H1 (cell line): ENCODE measurements around the gene PTPRG. TPM values are rescaled to one million over a fixed set of nuclear protein-coding genes. Genes with fewer than 3 reads are reported as not detected.

Experiments used
- CTCF ChIA-PET: fragments of 300-600 bp; sonication (Branson Sonifier 250); formaldehyde crosslinking; loops from one replicate; lab custom pipeline; 2021; ENCODE audit not compliant: partially characterized antibody; lab: Charles Lee
- POLR2A ChIA-PET: fragments of 300-600 bp; sonication (Branson Sonifier 250); formaldehyde crosslinking; loops from one replicate; lab custom pipeline; 2021; ENCODE audit warnings: inconsistent platforms; ENCODE audit not compliant: partially characterized antibody; lab: Charles Lee
- DNase-seq, 2 experiments: peaks; one replicate each; pipeline versions ENCODE4 v3.0.0 to v3.0.0-alpha.2; 2010 to 2022; ENCODE audit warnings: low spot score in 2 of 2, low read depth in 1 of 2, mixed read lengths in 1 of 2
- FAIRE-seq: peaks from 2 replicates; lab custom pipeline; 2011; peaks lifted over from hg19 to GRCh38; lab: Jason Lieb, UNC
- H2AFZ ChIP-seq: 2 replicates; pipeline ENCODE4 v1.8.1; 2012; ENCODE audit warnings: low read length, inconsistent platforms
- H2AK5ac ChIP-seq: 2 replicates; pipeline ENCODE4 v1.6.1; 2013; ENCODE audit warnings: low read depth, low read length
- H2BK120ac ChIP-seq: replicated peaks from 2 replicates; pipeline ENCODE3; 2013; ENCODE audit warnings: low read depth, low read length, inconsistent platforms
- H2BK12ac ChIP-seq: 2 replicates; pipeline ENCODE4 v1.6.1; 2013; ENCODE audit warnings: low read depth, low read length
- H2BK15ac ChIP-seq: 2 replicates; pipeline ENCODE4 v1.6.1; 2013; ENCODE audit warnings: low read length
- H2BK20ac ChIP-seq: 2 replicates; pipeline ENCODE4 v1.6.1; 2013; ENCODE audit warnings: low read length
- H2BK5ac ChIP-seq: 2 replicates; pipeline ENCODE4 v1.6.1; 2013; ENCODE audit warnings: low read depth, low read length
- H3K14ac ChIP-seq: 2 replicates; pipeline ENCODE4 v1.6.1; 2013; ENCODE audit warnings: inconsistent platforms; ENCODE audit not compliant: insufficient read length
- H3K18ac ChIP-seq: 2 replicates; pipeline ENCODE4 v1.6.1; 2013; ENCODE audit warnings: low read length; ENCODE audit errors: extremely low read depth
- H3K23ac ChIP-seq: 2 replicates; pipeline ENCODE4 v1.6.1; 2013; ENCODE audit warnings: inconsistent platforms; ENCODE audit not compliant: insufficient read length
- H3K23me2 ChIP-seq: 2 replicates; pipeline ENCODE4 v1.6.1; 2013; ENCODE audit warnings: low read depth, low read length
- H3K27ac ChIP-seq: 2 replicates; pipeline ENCODE4 v1.6.1; 2011; ENCODE audit warnings: low read depth, low read length, inconsistent platforms
- H3K27me3 ChIP-seq, 4 experiments: replicated peaks in 1 of 4; 1 replicate in 1 of 4; 2 replicates in 3 of 4; pipeline versions ENCODE4 v1.6.1 to v1.8.1; 2011 to 2013; ENCODE audit warnings: low read length in 3 of 4, mild to moderate bottlenecking in 3 of 4, inconsistent platforms in 2 of 4, mixed read lengths in 2 of 4, moderate library complexity in 1 of 4; ENCODE audit not compliant: control insufficient read depth in 3 of 4, insufficient read depth in 3 of 4; ENCODE audit errors: extremely low read depth in 1 of 4
- H3K36me3 ChIP-seq, 4 experiments: 2 replicates each; pipeline versions ENCODE4 v1.6.1 to v1.8.1; 2011 to 2013; ENCODE audit warnings: mild to moderate bottlenecking in 4 of 4, low read length in 3 of 4, moderate library complexity in 2 of 4, control low read depth in 1 of 4, inconsistent platforms in 1 of 4; ENCODE audit not compliant: insufficient read depth in 4 of 4, control insufficient read depth in 2 of 4
- H3K4ac ChIP-seq: replicated peaks from 2 replicates; pipeline ENCODE3; 2013; ENCODE audit warnings: low read length, low read depth, mixed read lengths, inconsistent platforms; ENCODE audit not compliant: insufficient read length
- H3K4me1 ChIP-seq, 4 experiments: replicated peaks in 1 of 4; 1 replicate in 1 of 4; 2 replicates in 3 of 4; pipeline versions ENCODE4 v1.6.1 to v1.8.1; 2011 to 2013; ENCODE audit warnings: low read length in 3 of 4, inconsistent platforms in 2 of 4, mixed read lengths in 1 of 4; ENCODE audit not compliant: insufficient read depth in 4 of 4, control insufficient read depth in 3 of 4
- H3K4me2 ChIP-seq, 2 experiments: 2 replicates each; pipeline versions ENCODE4 v1.6.1 to v1.8.1; 2011 to 2013; ENCODE audit warnings: low read depth in 2 of 2, low read length in 2 of 2, control low read depth in 1 of 2, inconsistent platforms in 1 of 2, mild to moderate bottlenecking in 1 of 2; ENCODE audit not compliant: insufficient read depth in 1 of 2
- H3K4me3 ChIP-seq, 4 experiments: fragments of 200-600, 300-600 bp in 1 of 4; sonication (generic), shearing (Covaris generic), sonication (Bioruptor Twin) in 1 of 4; 2 replicates each; pipeline versions ENCODE4 v1.5.1 to v1.8.1; 2011 to 2016; ENCODE audit warnings: low read length in 4 of 4, low read depth in 3 of 4, control low read depth in 2 of 4, inconsistent platforms in 2 of 4, mild to moderate bottlenecking in 2 of 4, mixed read lengths in 1 of 4, moderate library complexity in 1 of 4; ENCODE audit not compliant: insufficient read depth in 2 of 4; ENCODE audit errors: extremely low read depth in 1 of 4
- H3K56ac ChIP-seq: replicated peaks from 2 replicates; pipeline ENCODE3; 2013; ENCODE audit warnings: low read depth, mild to moderate bottlenecking, mixed read lengths, low read length, inconsistent platforms; ENCODE audit not compliant: insufficient read length
- H3K79me1 ChIP-seq: 2 replicates; pipeline ENCODE4 v1.6.1; 2013; ENCODE audit warnings: low read depth, low read length, control low read depth
- H3K79me2 ChIP-seq, 2 experiments: 2 replicates each; pipeline versions ENCODE4 v1.6.1 to v1.8.1; 2012 to 2013; ENCODE audit warnings: low read length in 2 of 2, mild to moderate bottlenecking in 2 of 2, inconsistent platforms in 1 of 2; ENCODE audit not compliant: insufficient read depth in 2 of 2, control insufficient read depth in 1 of 2
- H3K9ac ChIP-seq, 4 experiments: replicated peaks in 1 of 4; 1 replicate in 1 of 4; 2 replicates in 3 of 4; pipeline versions ENCODE4 v1.6.1 to v1.8.1; 2011 to 2013; ENCODE audit warnings: low read depth in 3 of 4, low read length in 3 of 4, control low read depth in 2 of 4, mild to moderate bottlenecking in 2 of 4, moderate library complexity in 2 of 4, inconsistent platforms in 1 of 4; ENCODE audit errors: extremely low read depth in 1 of 4
- H3K9me3 ChIP-seq, 2 experiments: 2 replicates each; pipeline versions ENCODE4 v1.6.1 to v1.8.1; 2012 to 2013; ENCODE audit warnings: mild to moderate bottlenecking in 2 of 2, moderate library complexity in 2 of 2, control low read depth in 1 of 2, inconsistent platforms in 1 of 2, low read depth in 1 of 2, low read length in 1 of 2, mixed read lengths in 1 of 2; ENCODE audit not compliant: insufficient read depth in 2 of 2
- H4K20me1 ChIP-seq, 2 experiments: replicated peaks in 1 of 2; 2 replicates each; pipeline versions ENCODE3 to v1.8.1; 2011 to 2013; ENCODE audit warnings: inconsistent platforms in 2 of 2, low read length in 2 of 2, mild to moderate bottlenecking in 1 of 2; ENCODE audit not compliant: insufficient read depth in 2 of 2, control insufficient read depth in 1 of 2
- H4K5ac ChIP-seq: 2 replicates; pipeline ENCODE4 v1.6.1; 2013; ENCODE audit warnings: low read length, low read depth, mixed read lengths, inconsistent platforms; ENCODE audit not compliant: insufficient read length
- H4K8ac ChIP-seq: 2 replicates; pipeline ENCODE4 v1.8.0; 2013; ENCODE audit warnings: mild to moderate bottlenecking, moderate library complexity, low read length, inconsistent platforms; ENCODE audit not compliant: insufficient read depth; ENCODE audit errors: extremely low read depth
- H4K91ac ChIP-seq: replicated peaks from 2 replicates; pipeline ENCODE3; 2013; ENCODE audit warnings: low read length, mixed read lengths, inconsistent platforms; ENCODE audit not compliant: insufficient read length
- WGBS, 2 experiments: shearing (Covaris generic) in 1 of 2; methylation state at CpG; one replicate each; pipeline versions ENCODE4 v1.1.6 to v1.1.7; 2013 to 2015; ENCODE audit warnings: low lambda C conversion rate in 2 of 2, mixed read lengths in 2 of 2, inconsistent platforms in 1 of 2, low coverage in 1 of 2, missing lambda C conversion rate in 1 of 2; ENCODE audit not compliant: insufficient replicate concordance in 2 of 2, insufficient coverage in 1 of 2, insufficient read length in 1 of 2; ENCODE audit errors: extremely low coverage in 1 of 2, missing lambda C conversion rate in 1 of 2; 5-methylcytosine and 5-hydroxymethylcytosine counted together
- polyA plus RNA-seq, 7 experiments: library from polyadenylated mRNA; depleted of rRNA in 3 of 7; stranded (reverse) in 5 of 7; unstranded in 2 of 7; fragments of >200 nt in 5 of 7; fragments of 200-250 nt in 2 of 7; gene quantifications; 1 replicate in 5 of 7; 2 replicates in 1 of 7; 4 replicates in 1 of 7; pipeline versions ENCODE4 v1.2.1 to v1.2.3, GENCODE V29; 2011 to 2013; ENCODE audit warnings: missing spikeins in 2 of 7, mixed read lengths in 2 of 7
- total RNA-seq: library from RNA; stranded (reverse); fragmentation: NEBNext Ultra II Directional; extraction: Animal tissue kit (Norgen Biotek cat#: 25700); gene quantifications from 2 replicates; pipeline ENCODE4 v1.2.1, GENCODE V29; 2021

The PTPRG gene
- total and polyA plus RNA-seq, 2 of the 8 experiments (the other 6 are each of a cell fraction or from before 2014, with no cell fraction given) = 23.3 to 96.2 TPM

DNA sequence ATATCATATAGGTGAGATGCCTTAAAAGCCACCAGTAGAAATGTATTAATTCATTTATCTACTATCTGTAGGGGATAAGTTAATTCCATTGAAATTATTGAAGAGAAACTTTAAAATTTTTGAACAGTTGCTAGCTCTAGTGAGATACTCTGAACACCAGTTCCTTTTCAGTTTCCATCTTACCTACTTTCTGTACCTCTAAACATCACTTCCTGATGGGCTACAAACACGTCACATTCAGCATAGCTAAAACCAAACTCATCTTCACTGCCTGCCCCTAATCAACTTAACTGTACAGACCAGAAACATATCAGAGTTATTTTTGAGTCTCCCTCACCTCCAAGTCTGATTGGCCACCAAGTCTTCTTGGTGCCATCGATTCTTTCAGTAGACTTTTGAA lies 723.1 kb downstream of the PTPRG start:
- ChIA-PET POLR2A (no interaction called here), CTCF (interaction anchor here (1.0 to 1.4 kb wide), 2 partner anchors 11 to 51 kb away, joined by 3 read pairs; no protein-coding TSS in a partner anchor)
- no peaks in the 10 kb centered on the region for H3K79me1 ChIP-seq
- H3K14ac ChIP-seq = no peak overlapping the region
- peaks cover 0 to 19% (median 3%) of the 10 kb centered on the region in 4 experiments; a peak in 3 of 8 replicates for H3K36me3 ChIP-seq
- no peaks in the 10 kb centered on the region for H3K79me2 ChIP-seq
- no peak overlapping the region for H2BK15ac ChIP-seq
- H3K9me3 ChIP-seq = no peaks in the 10 kb centered on the region
- no peak overlapping the region for H4K8ac ChIP-seq
- no peaks in the 10 kb centered on the region for H3K23me2 ChIP-seq
- H3K18ac ChIP-seq = no peak overlapping the region
- no peak overlapping the region for H3K9ac ChIP-seq
- no peak overlapping the region for H3K4me3 ChIP-seq
- H3K56ac ChIP-seq = no peak overlapping the region
- no peak overlapping the region for H3K27ac ChIP-seq
- H3K23ac ChIP-seq = no peak overlapping the region
- H4K20me1 ChIP-seq = no peaks in the 10 kb centered on the region
- H3K4me2 ChIP-seq = no peak overlapping the region
- no peaks in the 10 kb centered on the region for H3K4me1 ChIP-seq
- no peaks in the 10 kb centered on the region for H3K27me3 ChIP-seq
- no peak overlapping the region for H2AFZ ChIP-seq
- no peak overlapping the region for H4K91ac ChIP-seq
- H3K4ac ChIP-seq = no peak overlapping the region
- FAIRE-seq (no peak), DNase-seq (no peak)
- no peak overlapping the region for H2BK12ac ChIP-seq
- H2AK5ac ChIP-seq = no peak overlapping the region
- 88% methylated on average over 2 of the region's 2 CpGs; no CpG with 5 or more reads in 1 of the 2 experiments for WGBS, 2 experiments
- no peak overlapping the region for H2BK5ac ChIP-seq
- no peak overlapping the region for H2BK120ac ChIP-seq
- no peak overlapping the region for H2BK20ac ChIP-seq
- H4K5ac ChIP-seq = no peak overlapping the region
